ENCODE data around the gene KIAA0825.
A peak's percentile ranks its signal among the peaks of the same experiment; 100 is the strongest.

The KIAA0825 gene

GRCh38 chr5:94571415-94571814 is 47.0 kb downstream of the KIAA0825 start:
- no peak for DNase-seq

DNA sequence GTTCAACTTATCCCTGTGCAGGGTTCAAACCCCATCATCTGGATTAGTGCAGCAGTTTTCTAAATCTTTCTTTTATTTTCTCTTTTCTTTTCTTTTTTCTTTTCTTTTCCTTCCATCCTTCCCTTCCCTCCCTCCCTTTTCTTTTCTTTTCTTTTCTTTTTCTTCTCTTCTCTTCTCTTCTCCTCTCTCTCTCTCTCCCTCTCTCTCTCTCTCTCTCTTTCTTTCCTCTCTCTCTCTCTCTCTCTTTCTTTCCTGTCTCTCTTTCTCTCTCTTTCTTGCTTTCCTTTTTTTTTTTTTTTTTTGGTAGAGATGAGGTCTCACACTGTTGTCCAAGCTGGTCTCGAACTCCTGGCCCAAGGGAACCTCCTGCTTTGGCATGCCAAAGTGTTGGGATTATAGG is 53.6 kb downstream of the KIAA0825 start:
- DNase-seq: no peak

GRCh38 chr5:94562327-94562971 is 56.0 kb downstream of the KIAA0825 start:
- no peak for DNase-seq

GRCh38 chr5:94558028-94558427 is 60.4 kb downstream of the KIAA0825 start:
- no peak for DNase-seq

DNA sequence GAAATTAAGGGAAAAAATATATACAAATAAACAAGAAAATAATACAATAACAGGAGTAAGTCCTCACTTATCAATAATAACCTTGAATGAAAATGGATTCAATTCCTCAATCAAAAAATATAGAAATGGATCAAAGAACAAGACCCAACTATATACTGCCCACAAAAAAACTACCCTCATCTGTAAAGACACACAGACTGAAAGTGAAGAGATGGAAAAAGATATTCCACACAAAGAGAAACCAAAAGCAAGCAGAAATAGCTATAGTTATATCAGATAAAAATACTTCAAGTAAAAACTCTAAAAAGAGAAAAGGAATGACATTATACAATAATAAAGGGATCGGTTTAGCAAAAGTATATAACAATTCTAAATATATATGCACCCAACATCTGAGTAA is 66.5 kb downstream of the KIAA0825 start:
- DNase-seq: no peak

- DNase-seq: no peak
Observed at GRCh38 chr5:94545870-94546625, 72.4 kb downstream of the KIAA0825 start.

DNA sequence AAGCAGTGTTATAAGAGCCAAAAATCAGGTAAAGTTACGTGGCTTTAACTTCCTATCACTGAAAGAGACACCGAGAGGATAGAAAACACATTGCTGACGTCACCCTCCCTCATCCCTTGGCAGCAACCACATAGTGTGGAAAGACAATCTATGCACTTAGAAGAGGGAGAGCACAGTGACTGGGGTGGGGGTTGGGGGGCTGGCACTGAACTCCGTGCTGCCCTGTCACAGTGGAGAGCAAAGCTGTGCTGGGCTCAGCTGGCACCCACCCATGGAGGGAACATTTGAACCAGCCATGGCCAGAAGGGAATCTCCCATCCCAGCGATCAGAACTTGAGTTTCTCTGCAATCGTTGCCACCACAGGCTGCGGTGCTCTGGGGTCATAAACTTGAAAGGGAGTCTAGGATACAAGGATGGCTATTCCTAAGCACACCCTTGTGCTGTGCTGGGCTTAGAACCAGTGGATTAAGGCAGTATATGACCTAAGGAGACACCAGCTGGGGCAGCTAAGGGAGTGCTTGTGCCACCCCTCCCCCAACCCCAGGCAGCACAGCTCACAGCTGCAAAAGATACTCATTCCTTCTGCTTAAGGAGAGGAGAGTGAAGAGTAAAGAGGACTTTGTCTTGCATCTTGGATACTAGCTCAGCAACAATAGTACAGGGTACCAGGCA is 73.4 kb downstream of the KIAA0825 start:
- DNase-seq: no peak

GRCh38 chr5:94544031-94544650 is 74.3 kb downstream of the KIAA0825 start:
- DNase-seq: no peak

DNA sequence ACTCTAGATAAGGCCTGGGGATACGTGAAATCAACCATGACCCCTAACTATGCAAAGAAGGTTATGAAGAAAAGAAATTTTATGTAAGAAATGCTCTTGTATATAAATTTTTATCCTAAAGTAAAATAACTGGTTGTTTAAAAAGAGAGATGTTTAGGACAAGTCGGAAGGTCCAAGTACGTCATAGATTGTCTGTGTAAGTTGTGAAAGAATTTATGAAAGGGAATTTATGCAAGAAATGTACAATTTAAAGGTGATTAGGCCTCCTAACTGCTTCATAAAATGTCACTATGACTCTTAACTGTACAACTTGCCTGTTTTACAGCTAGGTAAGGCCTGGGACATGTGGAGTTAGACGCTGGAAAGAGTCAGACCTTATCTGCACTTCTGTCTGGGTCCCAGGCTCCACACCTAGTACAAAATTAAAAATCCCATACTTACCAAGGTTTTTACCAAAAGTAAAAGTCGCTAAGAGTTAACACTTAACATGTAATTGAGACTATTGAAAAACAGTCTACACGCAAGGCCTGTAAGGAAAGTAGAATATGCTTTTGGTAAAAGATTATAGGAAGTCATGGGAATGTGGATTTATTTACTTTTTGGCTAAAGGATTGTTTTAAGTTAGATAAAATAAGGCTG is 77.4 kb downstream of the KIAA0825 start:
- DNase-seq: no peak

DNA sequence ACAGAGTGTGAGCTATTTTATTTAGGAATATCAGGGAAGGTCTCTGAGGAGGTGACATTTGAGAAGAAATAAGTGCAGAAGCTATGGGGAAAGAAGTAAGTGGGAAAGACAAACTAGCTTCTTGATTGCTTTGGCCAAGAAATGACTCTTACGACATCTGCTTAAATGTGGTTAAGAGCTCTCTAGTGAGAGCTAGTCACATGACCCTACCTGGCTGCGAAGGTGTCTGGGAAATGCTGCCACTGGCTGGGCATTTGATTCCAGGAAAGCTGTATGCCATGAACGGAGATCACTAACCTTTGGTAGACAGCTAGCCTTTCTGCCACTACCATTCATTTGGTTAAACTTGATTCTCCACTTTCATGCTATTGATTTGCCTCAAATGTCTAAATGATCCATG is 80.1 kb downstream of the KIAA0825 start:
- DNase-seq: no peak

- DNase-seq: no peak
Observed at GRCh38 chr5:94526706-94527105, 91.7 kb downstream of the KIAA0825 start.

DNA sequence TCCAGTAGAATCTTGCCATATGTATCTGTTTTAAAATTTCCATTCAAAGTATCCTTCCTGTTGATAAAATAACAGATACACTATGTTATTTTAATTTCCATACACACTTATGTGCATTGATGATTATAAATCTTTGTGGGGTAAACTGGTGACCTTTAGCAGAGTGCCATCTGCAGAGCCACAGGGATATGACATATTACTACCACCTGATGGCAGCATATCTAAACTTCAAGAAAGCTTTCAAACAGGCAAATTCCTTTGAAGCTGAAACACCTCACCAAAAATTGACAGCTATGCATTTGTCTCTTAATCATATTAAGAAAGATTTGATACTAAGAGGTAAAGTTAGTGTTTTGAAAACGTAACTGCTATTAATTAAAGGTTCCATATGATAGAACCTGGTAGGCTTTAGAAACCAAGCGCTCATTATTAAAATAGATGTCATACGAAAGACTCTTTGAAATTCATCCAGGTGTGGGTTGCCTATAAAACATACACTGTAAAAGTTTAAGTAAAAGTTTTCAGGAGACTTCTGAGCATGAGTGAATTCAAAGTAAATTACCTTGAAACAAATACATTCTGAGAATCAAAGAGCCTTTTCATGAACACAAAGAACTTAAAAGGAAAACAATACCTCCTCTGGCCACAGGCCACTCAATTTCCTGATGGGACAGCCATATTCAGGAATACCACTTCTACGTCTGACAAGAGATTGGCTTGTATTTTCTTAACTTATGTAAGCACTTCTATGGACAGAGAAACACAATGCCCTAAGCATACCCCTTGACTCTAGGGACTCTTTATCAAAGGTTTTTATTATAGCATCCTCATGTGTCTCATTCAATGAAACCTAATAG is 93.3 kb downstream of the KIAA0825 start:
- DNase-seq: peak; percentile 62

GRCh38 chr5:94523018-94523417 is 95.4 kb downstream of the KIAA0825 start:
- no peak for DNase-seq

DNA sequence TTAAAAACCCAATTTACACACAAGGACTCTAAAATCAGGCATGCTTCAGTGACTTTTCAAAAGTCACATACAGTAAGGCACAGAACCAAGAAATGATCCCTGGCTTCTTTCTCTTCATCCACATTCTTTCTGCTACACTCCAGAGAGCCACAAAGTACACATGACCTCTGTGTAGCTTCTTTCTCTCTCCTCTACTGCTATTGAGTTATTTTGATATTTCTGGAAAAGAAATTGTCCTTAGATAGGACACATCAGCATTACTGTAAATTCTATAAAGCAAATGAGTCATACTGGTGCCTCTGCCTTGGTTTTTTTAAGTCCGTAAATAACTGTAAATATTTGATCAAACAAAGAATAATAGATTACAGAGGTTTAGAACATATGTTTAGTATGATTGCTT is 96.3 kb downstream of the KIAA0825 start:
- no peak for DNase-seq

DNA sequence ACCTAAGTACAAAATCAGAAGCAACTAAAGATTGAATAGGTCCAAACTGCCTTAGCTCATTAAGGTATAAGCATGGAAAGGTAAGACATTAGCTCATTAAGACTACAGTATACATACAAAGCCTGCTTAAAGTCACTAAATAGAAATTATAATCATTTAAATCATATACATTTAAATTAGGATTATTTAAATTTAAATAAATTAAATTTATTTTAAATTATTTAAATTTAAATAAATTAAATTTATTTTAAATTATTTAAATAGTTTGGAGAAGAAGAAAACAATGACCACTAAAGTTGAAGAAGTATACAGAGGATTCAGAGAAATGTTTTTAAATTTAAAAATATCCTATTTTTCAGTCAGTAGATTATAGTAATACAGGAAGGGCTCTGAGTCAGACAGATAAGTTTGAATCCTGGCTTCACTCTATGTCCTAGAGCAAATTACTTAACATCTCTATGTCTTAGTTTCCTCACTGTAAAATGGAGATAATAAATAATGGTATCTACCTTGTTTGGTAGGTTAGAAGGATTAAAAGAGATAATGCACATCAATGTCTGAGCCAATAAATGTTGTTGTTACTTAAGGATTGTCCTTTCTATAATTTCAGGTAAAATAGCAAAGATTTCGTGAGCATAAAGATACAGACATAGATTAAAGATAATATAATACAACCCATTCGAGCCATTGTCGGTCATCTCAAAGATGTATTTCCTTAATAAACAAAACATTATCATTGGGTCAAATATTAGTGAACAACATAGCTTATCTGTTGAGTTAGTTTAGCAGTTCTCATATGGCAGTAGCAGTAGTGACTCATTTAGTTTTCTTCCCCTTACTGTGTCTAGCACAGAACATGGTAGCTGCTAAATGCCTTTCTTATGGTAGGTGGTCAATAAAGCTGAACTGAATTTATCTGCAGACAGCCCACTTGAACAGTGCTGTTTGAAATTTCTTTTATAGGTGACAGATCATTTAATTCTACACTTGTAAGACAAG is 100.6 kb downstream of the KIAA0825 start:
- DNase-seq: no peak

DNA sequence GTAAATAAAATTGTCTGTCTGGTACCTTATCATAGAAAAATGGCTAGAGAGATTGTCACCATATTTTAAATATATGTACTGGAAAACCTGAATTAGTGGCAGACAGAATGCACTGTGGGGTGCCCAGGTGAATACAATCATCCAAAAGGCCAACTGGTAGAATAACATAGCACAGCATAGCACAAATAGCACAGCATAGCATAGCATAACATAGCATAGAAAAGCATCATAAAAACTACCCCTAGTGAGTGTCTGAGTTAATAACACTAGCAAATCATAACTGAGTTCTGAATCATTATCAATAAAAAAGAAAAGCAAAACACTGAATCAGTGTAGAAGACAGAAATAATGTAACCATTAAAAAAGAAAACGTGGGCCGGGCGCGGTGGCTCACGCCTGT is 102.3 kb downstream of the KIAA0825 start:
- no peak for DNase-seq

GRCh38 chr5:94508461-94509148 is 109.8 kb downstream of the KIAA0825 start:
- DNase-seq: no peak

GRCh38 chr5:94505327-94506068 is 112.9 kb downstream of the KIAA0825 start:
- no peak for DNase-seq

DNA sequence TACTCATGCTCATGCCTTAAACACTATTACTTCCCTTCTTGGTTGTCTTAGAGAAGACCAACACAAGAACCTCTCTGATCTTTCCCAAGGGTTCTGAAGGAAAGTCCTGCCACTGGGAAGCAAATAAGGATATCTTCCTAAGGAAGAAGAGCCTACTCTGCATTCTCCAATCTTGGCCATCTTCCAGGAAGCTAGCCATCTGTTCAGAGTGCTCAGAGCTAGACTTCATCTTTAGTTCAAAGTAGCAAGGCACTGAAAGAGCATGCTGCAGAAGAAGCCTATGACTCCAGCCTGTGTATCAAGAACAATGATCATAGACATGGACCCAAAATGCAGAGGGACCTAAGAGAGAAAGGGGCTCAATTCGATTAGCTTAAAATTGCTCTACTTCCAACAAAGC is 114.7 kb downstream of the KIAA0825 start:
- no peak for DNase-seq

GRCh38 chr5:94501365-94501764 is 117.0 kb downstream of the KIAA0825 start:
- no peak for DNase-seq

Measured in activated CD4-positive, alpha-beta T cell treated with anti-CD3 and anti-CD28 coated beads, Interleukin-2, amount 50 U/mL, for 16 hours (primary cell).